Left colon (tissue), 2 donors: Measurements from ENCODE around the gene ZNF423. TPM values are rescaled to one million over a fixed set of nuclear protein-coding genes. Genes with fewer than 3 reads are reported as not detected.
A peak's percentile ranks its signal among the peaks of the same experiment; 100 is the strongest.

Experiments
- ATAC-seq: fragments of 200-7000 bp; cut with Tn5 transposase; one replicate; pipeline ENCODE4 v1.9.1; 2020; ENCODE audit warnings: mild to moderate bottlenecking, moderate library complexity
- DNase-seq, 2 donors: peaks; one replicate each; pipeline ENCODE4 v3.0.0-alpha.2; 2020
- intact Hi-C, 2 donors: fragments of 100-400 bp; cut with DNase I in 1 of 2; cut with micrococcal nuclease in 1 of 2; formaldehyde crosslinking; loops; one replicate each; pipeline versions ENCODE4 v1.11.2 to v1.14.0; 2022; cut with DNase I, micrococcal nuclease
- total RNA-seq, 2 donors: library from RNA; stranded (reverse); fragmentation: NEBNext Ultra II Directional; extraction: Animal tissue kit (Norgen Biotek cat#: 25700); gene quantifications; one replicate each; pipeline ENCODE4 v1.2.1, GENCODE V29; 2021
- donor health status: DM: no; HTN: no; CAD: no.
- donor health status: DM: yes; HTN: yes; CAD: no.

The ZNF423 gene
- total RNA-seq, 2 donors from 2014 or later, result 8.2 to 10.5 TPM

- no peak for DNase-seq
- intact Hi-C loops, result loop anchor here in 1 of 2 donors (10.0 kb wide), 1 partner anchor 258 kb away; no protein-coding TSS in a partner anchor
- no peak for ATAC-seq
Observed at GRCh38 chr16:49617016-49617629, 238.8 kb downstream of the ZNF423 start.

GRCh38 chr16:49615576-49615975 lies 240.3 kb downstream of the ZNF423 start:
- ATAC-seq (no peak), DNase-seq (no peak)
- intact Hi-C loops, result loop anchor here in 1 of 2 donors (10.0 kb wide), 1 partner anchor 259 kb away; no protein-coding TSS in a partner anchor

GRCh38 chr16:49610983-49611382 lies 244.9 kb downstream of the ZNF423 start:
- ATAC-seq, result no peak

GRCh38 chr16:49608779-49609178 lies 247.1 kb downstream of the ZNF423 start:
- DNase-seq (no peak), ATAC-seq (peak; percentile 29)
- intact Hi-C loops, result no loop called here

More at GRCh38 chr16:49610983-49611382, 244.9 kb downstream of the ZNF423 start:
- no peak for DNase-seq
- intact Hi-C loops, result loop anchor here in 1 of 2 donors (10.0 kb wide), 1 partner anchor 264 kb away; no protein-coding TSS in a partner anchor

GRCh38 chr16:49608098-49608497 lies 247.8 kb downstream of the ZNF423 start:
- ATAC-seq (peak; percentile 77), DNase-seq (no peak)
- intact Hi-C loops, result no loop called here

- ATAC-seq (no peak), DNase-seq (no peak)
- intact Hi-C loops, result no loop called here
Observed at GRCh38 chr16:49605536-49606254, 250.2 kb downstream of the ZNF423 start.

GRCh38 chr16:49604602-49605001 lies 251.3 kb downstream of the ZNF423 start:
- no peak for ATAC-seq
- DNase-seq, result no peak
- intact Hi-C loops, result no loop called here

GRCh38 chr16:49603956-49604355 lies 252.0 kb downstream of the ZNF423 start:
- ATAC-seq, result no peak
- intact Hi-C loops, result no loop called here
- DNase-seq, result no peak

- ATAC-seq (no peak), DNase-seq (no peak)
- intact Hi-C loops, result no loop called here
Observed at GRCh38 chr16:49602976-49603310, 253.0 kb downstream of the ZNF423 start.

GRCh38 chr16:49602201-49602975 lies 253.5 kb downstream of the ZNF423 start:
- no peak for DNase-seq
- intact Hi-C loops, result no loop called here
- no peak for ATAC-seq

GRCh38 chr16:49601576-49601975 lies 254.3 kb downstream of the ZNF423 start:
- DNase-seq (no peak), ATAC-seq (no peak)
- intact Hi-C loops, result no loop called here

GRCh38 chr16:49600976-49601375 lies 254.9 kb downstream of the ZNF423 start:
- ATAC-seq, result no peak
- intact Hi-C loops, result no loop called here
- DNase-seq, result no peak

- no peak for DNase-seq
- ATAC-seq, result no peak
- intact Hi-C loops, result no loop called here
Observed at GRCh38 chr16:49600536-49600935, 255.4 kb downstream of the ZNF423 start.

- ATAC-seq (no peak), DNase-seq (no peak)
- intact Hi-C loops, result loop anchor here in 1 of 2 donors (5.0 kb wide), 1 partner anchor 192 kb away; no protein-coding TSS in a partner anchor
Observed at GRCh38 chr16:49599704-49600103, 256.2 kb downstream of the ZNF423 start.

GRCh38 chr16:49599281-49599680 lies 256.6 kb downstream of the ZNF423 start:
- DNase-seq (no peak), ATAC-seq (no peak)
- intact Hi-C loops, result loop anchor here in 1 of 2 donors (5.0 kb wide), 1 partner anchor 192 kb away; no protein-coding TSS in a partner anchor

- intact Hi-C loops, result loop anchor here in 1 of 2 donors (5.0 kb wide), 1 partner anchor 191 kb away; no protein-coding TSS in a partner anchor
- no peak for DNase-seq
- ATAC-seq, result no peak
Observed at GRCh38 chr16:49598383-49599170, 257.3 kb downstream of the ZNF423 start.

- no peak for DNase-seq
- intact Hi-C loops, result loop anchor here in 1 of 2 donors (5.0 kb wide), 1 partner anchor 190 kb away; no protein-coding TSS in a partner anchor
- ATAC-seq, result no peak
Observed at GRCh38 chr16:49597796-49598195, 258.1 kb downstream of the ZNF423 start.

GRCh38 chr16:49596648-49597291 lies 259.1 kb downstream of the ZNF423 start:
- no peak for ATAC-seq
- intact Hi-C loops, result loop anchor here in 1 of 2 donors (5.0 kb wide), 1 partner anchor 189 kb away; no protein-coding TSS in a partner anchor
- DNase-seq, result no peak
